HCT116 (cell line): ENCODE data around the gene KLRC3. TPM values are rescaled to one million over a fixed set of nuclear protein-coding genes. Genes with fewer than 3 reads are reported as not detected.
"Not testable (repeated sequence)": the region's sequence is repeated elsewhere in the genome, so short reads cannot be mapped to it uniquely, and the experiment has no call there.

ENCODE experiments used
- ATAC-seq: fragments of 200-7000 bp; cut with Tn5 transposase; 2 replicates; pipeline ENCODE4 v1.9.1; 2020; ENCODE audit warnings: mild to moderate bottlenecking, moderate library complexity
- BruUV-seq: library from RNA; stranded (reverse); fragments of 400-500 nt; replicated peaks from 2 replicates; lab custom pipeline; 2021; lab: Mats Ljungman, UMichigan
- CTCF ChIA-PET: fragments of 300-600 bp; sonication (Branson Sonifier 250); formaldehyde crosslinking; loops from one replicate; lab custom pipeline; 2021; ENCODE audit warnings: antibody characterized with exemption; lab: Charles Lee
- POLR2A ChIA-PET: fragments of 300-600, 350-600 bp; sonication (Branson Sonifier 250); formaldehyde crosslinking; loops from one replicate; lab custom pipeline; 2021; ENCODE audit warnings: antibody characterized with exemption; lab: Charles Lee
- RAD21 ChIA-PET, 2 experiments: fragments of 300-600 bp; sonication (Branson Sonifier 250); formaldehyde crosslinking; loops; one replicate each; lab custom pipeline; 2023; ENCODE audit warnings: low total read pairs in 2 of 2; ENCODE audit not compliant: uncharacterized antibody in 2 of 2, unreplicated experiment in 2 of 2, low non-redundant PET in 1 of 2; lab: Charles Lee
- DNase-seq: peaks from one replicate; pipeline ENCODE4 v3.0.0-alpha.2; 2010; ENCODE audit warnings: low read depth, low spot score
- H2AFZ ChIP-seq: fragments of 200-600 bp; shearing (Covaris generic), sonication (generic); 2 replicates; pipeline ENCODE4 v1.6.1; 2017; ENCODE audit warnings: low read depth, mixed run types, mixed read lengths, antibody characterized with exemption, low read length; ENCODE audit not compliant: poor library complexity, severe bottlenecking
- H3K27ac ChIP-seq: 2 replicates; pipeline ENCODE4 v1.5.1; 2012; ENCODE audit warnings: low read depth, low read length
- H3K27me3 ChIP-seq: fragments of 200-600 bp; sonication (generic); 2 replicates; pipeline ENCODE4 v1.6.1; 2016; ENCODE audit warnings: mixed run types, low read length, mixed read lengths; ENCODE audit not compliant: insufficient read depth
- H3K36me3 ChIP-seq, 2 experiments: fragments of 200-500 bp in 1 of 2; fragments of 200-600 bp in 1 of 2; sonication (Bioruptor generic) in 1 of 2; sonication (generic) in 1 of 2; 2 replicates each; pipeline versions ENCODE4 v1.5.1 to v1.6.1; 2014 to 2016; ENCODE audit warnings: low read length in 2 of 2, inconsistent platforms in 1 of 2, mixed read lengths in 1 of 2, mixed run types in 1 of 2; ENCODE audit not compliant: insufficient read depth in 2 of 2, control insufficient read depth in 1 of 2
- H3K4me1 ChIP-seq, 2 experiments: fragments of 200-600 bp in 1 of 2; sonication (generic) in 1 of 2; 2 replicates each; pipeline versions ENCODE4 v1.5.1 to v1.6.1; 2012 to 2017; ENCODE audit warnings: low read length in 2 of 2, inconsistent platforms in 1 of 2, mild to moderate bottlenecking in 1 of 2, mixed read lengths in 1 of 2, mixed run types in 1 of 2, moderate library complexity in 1 of 2; ENCODE audit not compliant: insufficient read depth in 2 of 2, control insufficient read depth in 1 of 2
- H3K4me2 ChIP-seq: fragments of 200-600 bp; sonication (generic); 2 replicates; pipeline ENCODE4 v1.6.1; 2017; ENCODE audit warnings: mixed run types, low read length, mixed read lengths
- H3K4me3 ChIP-seq, 2 experiments: fragments of 200-600 bp in 1 of 2; sonication (generic) in 1 of 2; replicated peaks in 1 of 2; 2 replicates each; pipeline ENCODE4 v1.5.1; 2011 to 2016; ENCODE audit warnings: low read length in 2 of 2, control low read depth in 1 of 2, low read depth in 1 of 2, mild to moderate bottlenecking in 1 of 2, mixed read lengths in 1 of 2, mixed run types in 1 of 2
- H3K79me2 ChIP-seq: fragments of 200-600 bp; sonication (generic); 2 replicates; pipeline ENCODE4 v1.6.1; 2017; ENCODE audit warnings: mild to moderate bottlenecking, mixed run types, low read length, moderate library complexity, mixed read lengths; ENCODE audit not compliant: insufficient read depth
- H3K9ac ChIP-seq: fragments of 200-600 bp; sonication (generic); 2 replicates; pipeline ENCODE4 v1.6.1; 2016; ENCODE audit warnings: low read length, mixed read lengths
- H3K9me2 ChIP-seq: fragments of 200-600 bp; sonication (generic), shearing (Covaris generic); 2 replicates; pipeline ENCODE4 v1.6.1; 2017; ENCODE audit warnings: mixed run types, mild to moderate bottlenecking, moderate library complexity; ENCODE audit not compliant: insufficient read depth
- H3K9me3 ChIP-seq, 2 experiments: fragments of 200-500 bp in 1 of 2; fragments of 200-600 bp in 1 of 2; sonication (Bioruptor generic) in 1 of 2; sonication (generic) in 1 of 2; 2 replicates each; pipeline ENCODE4 v1.6.1; 2014 to 2017; ENCODE audit warnings: low read length in 2 of 2, mixed read lengths in 2 of 2, inconsistent platforms in 1 of 2, low read depth in 1 of 2, mild to moderate bottlenecking in 1 of 2, mixed run types in 1 of 2, moderate library complexity in 1 of 2; ENCODE audit not compliant: control insufficient read depth in 1 of 2, insufficient read depth in 1 of 2
- H4K20me1 ChIP-seq: fragments of 200-600 bp; sonication (generic), shearing (Covaris generic); 2 replicates; pipeline ENCODE4 v1.6.1; 2017; ENCODE audit warnings: mixed run types, mild to moderate bottlenecking, moderate library complexity; ENCODE audit not compliant: insufficient read depth
- CBX3 ChIP-seq: IDR thresholded peaks from 2 replicates; pipeline ENCODE4 v1.6.1; 2012; ENCODE audit warnings: low read depth
- CEBPB ChIP-seq: IDR thresholded peaks from 2 replicates; pipeline ENCODE4 v1.6.1; 2012; ENCODE audit warnings: low read depth
- ELF1 ChIP-seq: IDR thresholded peaks from 2 replicates; pipeline ENCODE4 v1.6.1; 2012; ENCODE audit warnings: low read depth, borderline replicate concordance
- JUND ChIP-seq: IDR thresholded peaks from 2 replicates; pipeline ENCODE4 v1.6.1; 2012
- MAX ChIP-seq: IDR thresholded peaks from 2 replicates; pipeline ENCODE4 v1.6.1; 2012
- SIN3A ChIP-seq: IDR thresholded peaks from 2 replicates; pipeline ENCODE4 v1.6.1; 2012; ENCODE audit warnings: low read depth
- SRF ChIP-seq: IDR thresholded peaks from 2 replicates; pipeline ENCODE4 v1.6.1; 2012; ENCODE audit warnings: low read depth
- TCF7L2 ChIP-seq: IDR thresholded peaks from 2 replicates; pipeline ENCODE4 v1.7.0; 2011; ENCODE audit warnings: borderline replicate concordance, inconsistent platforms; ENCODE audit not compliant: insufficient read depth, insufficient read length; ENCODE audit errors: extremely low read depth
- ZFX ChIP-seq: fragments of 450-650 bp; IDR thresholded peaks from 2 replicates; pipeline ENCODE4 v1.6.1; 2017
- ZNF274 ChIP-seq: fragments of 200-500 bp; sonication (Bioruptor generic); IDR thresholded peaks from 2 replicates; pipeline ENCODE4 v1.6.1; 2014; ENCODE audit warnings: mild to moderate bottlenecking, low read depth, low read length, inconsistent platforms
- intact Hi-C: fragments of 100-400 bp; cut with micrococcal nuclease; formaldehyde crosslinking; loops from 2 replicates; pipeline ENCODE4 v1.10.0; 2022
- total RNA-seq: library from RNA; stranded (reverse); gene quantifications from one replicate; pipeline ENCODE4 v1.2.1, GENCODE V29; 2021; ENCODE audit not compliant: unreplicated experiment

KLRC3 gene
- total RNA-seq, 1 experiment from 2014 or later = 1.8 TPM

- Histone ChIP-seq H3K79me2 (no peaks in the 10 kb centered on the region), H3K4me2 (no peak overlapping the region)
- TF ChIP-seq ELF1 (no peak), ZNF274 (no peak), JUND (no peak), SIN3A (no peak), SRF (no peak)
- TF ChIP-seq, all 23 proteins: peak for 0
- intact Hi-C loops = no loop called here
- Histone ChIP-seq H2AFZ (no peak overlapping the region), H3K27me3 (no peaks in the 10 kb centered on the region), H3K36me3 (no peaks in the 10 kb centered on the region), H3K4me1 (peaks cover 14 to 28% of the 10 kb centered on the region in 2 experiments; a peak in 3 of 4 replicates), H3K9me2 (no peaks in the 10 kb centered on the region), H3K4me3 (no peak overlapping the region), H4K20me1 (no peaks in the 10 kb centered on the region), H3K27ac (no peak overlapping the region), H3K9me3 (no peaks in the 10 kb centered on the region), H3K9ac (no peak overlapping the region)
- ATAC-seq (no peak), DNase-seq (no peak)
- POLR2A ChIA-PET = interaction anchor here (1.2 kb wide), 1 partner anchor 10 kb away, joined by 4 read pairs; no protein-coding TSS in a partner anchor
- CTCF ChIA-PET = no interaction called here
- RAD21 ChIA-PET = interaction anchor here (0.7 kb wide), 2 partner anchors 16 to 184 kb away, joined by 3 to 5 read pairs; no protein-coding TSS in a partner anchor
- no TSS peak for BruUV-seq
Observed at GRCh38 chr12:10374624-10375018, 45.8 kb downstream of the KLRC3 start.

GRCh38 chr12:10372559-10372958 is 47.8 kb downstream of the KLRC3 start:
- ATAC-seq (peak; percentile 72), DNase-seq (no peak)
- no TSS peak for BruUV-seq
- Histone ChIP-seq H3K27me3 (no peaks in the 10 kb centered on the region), H3K9ac (no peak overlapping the region), H3K4me1 (peaks cover 12 to 19% of the 10 kb centered on the region in 2 experiments; a peak in 3 of 4 replicates), H3K36me3 (no peaks in the 10 kb centered on the region), H3K9me3 (peaks cover 0 to 7% of the 10 kb centered on the region in 2 experiments; a peak in 2 of 4 replicates), H4K20me1 (no peaks in the 10 kb centered on the region), H3K9me2 (no peaks in the 10 kb centered on the region), H3K4me3 (peak overlapping the region in 1 of 2 experiments; percentile 15; a peak in 1 of 4 replicates), H3K79me2 (no peaks in the 10 kb centered on the region), H2AFZ (peak overlapping the region; percentile 54), H3K4me2 (peak overlapping the region; percentile 31), H3K27ac (peak overlapping the region; percentile 26)
- intact Hi-C loops = no loop called here
- RAD21 ChIA-PET = no interaction called here
- POLR2A ChIA-PET = no interaction called here
- TF ChIP-seq CBX3 (no peak), CEBPB (0 out of 2 replicates have a peak, but pooled peaks have one; percentile 17), TCF7L2 (no peak), MAX (peak; percentile 13; the same call in 1 of the 2 replicates), ELF1 (no peak), ZFX (no peak)
- CTCF ChIA-PET = interaction anchor here (0.6 kb wide), 1 partner anchor 363 kb away, joined by 3 read pairs; no protein-coding TSS in a partner anchor

- H4K20me1 ChIP-seq, POLR2A ChIA-PET, H3K27me3 ChIP-seq, RAD21 ChIA-PET, DNase-seq, BruUV-seq, H3K9ac ChIP-seq, CTCF ChIA-PET, ATAC-seq, H3K79me2 ChIP-seq, H3K36me3 ChIP-seq, H3K9me3 ChIP-seq, H3K9me2 ChIP-seq, intact Hi-C loops: not testable (repeated sequence)
- Histone ChIP-seq H3K4me2 (peak overlapping the region; percentile 31), H2AFZ (peak overlapping the region; percentile 54), H3K4me1 (peaks cover 14 to 19% of the 10 kb centered on the region in 2 experiments; a peak in 3 of 4 replicates), H3K27ac (peak overlapping the region; percentile 26), H3K4me3 (peak overlapping the region in 1 of 2 experiments; percentile 15; a peak in 1 of 4 replicates)
Observed at GRCh38 chr12:10371893-10372535, 48.4 kb downstream of the KLRC3 start.
